ENCODE measurements around the gene TEAD4.
A peak's percentile ranks its signal among the peaks of the same experiment; 100 is the strongest.

The TEAD4 gene

GRCh38 chr12:2933586-2933985 lies 25.6 kb upstream of the TEAD4 start:
- no peak for TF ChIP-seq CTCF (IDR thresholded peaks at IDR 0.05)

- TF ChIP-seq CTCF (IDR thresholded peaks at IDR 0.05), result no peak
Observed at GRCh38 chr12:2934371-2934770, 24.8 kb upstream of the TEAD4 start.

GRCh38 chr12:2936301-2936700 lies 22.9 kb upstream of the TEAD4 start:
- no peak for TF ChIP-seq CTCF (IDR thresholded peaks at IDR 0.05)

- TF ChIP-seq CTCF (IDR thresholded peaks at IDR 0.05), result no peak
Observed at GRCh38 chr12:2937500-2937899, 21.7 kb upstream of the TEAD4 start.

- no peak for TF ChIP-seq CTCF (IDR thresholded peaks at IDR 0.05)
Observed at GRCh38 chr12:2939191-2939590, 20.0 kb upstream of the TEAD4 start.

GRCh38 chr12:2940564-2940963 lies 18.6 kb upstream of the TEAD4 start:
- TF ChIP-seq CTCF (IDR thresholded peaks at IDR 0.05), result no peak

GRCh38 chr12:2941524-2941923 lies 17.7 kb upstream of the TEAD4 start:
- no peak for TF ChIP-seq CTCF (IDR thresholded peaks at IDR 0.05)

GRCh38 chr12:2944401-2945047 lies 14.7 kb upstream of the TEAD4 start:
- peak; percentile 93 for TF ChIP-seq CTCF (IDR thresholded peaks at IDR 0.05)

All from LNCAP (cell line).